SK-N-SH treated with all-trans-retinoic acid at 6 μM for 48 hours (cell line): ENCODE data around the gene SAP30L.

Experiments used
- ATAC-seq: fragments of 200-7000 bp; cut with Tn5 transposase; 3 replicates; pipeline ENCODE4 v1.9.1; 2020; ENCODE audit warnings: mild to moderate bottlenecking, moderate library complexity
- ARNTL ChIP-seq: fragments of 450-650 bp; formaldehyde crosslinking; IDR thresholded peaks from 2 replicates; pipeline ENCODE4 v1.5.0; 2020; ENCODE audit warnings: low read depth, mild to moderate bottlenecking, moderate library complexity, borderline replicate concordance
- BACH2 ChIP-seq: fragments of 250-450 bp; sonication (Bioruptor Pico); IDR thresholded peaks from 2 replicates; pipeline ENCODE4 v1.9.0; 2021; ENCODE audit warnings: mild to moderate bottlenecking, borderline replicate concordance
- CREB5 ChIP-seq: fragments of 250-450 bp; sonication (Bioruptor Pico); IDR thresholded peaks from 2 replicates; pipeline ENCODE4 v1.5.1; 2020; ENCODE audit warnings: low read depth, mild to moderate bottlenecking, moderate library complexity
- CSDC2 ChIP-seq: fragments of 250-450 bp; sonication (Bioruptor Pico); IDR thresholded peaks from 2 replicates; pipeline ENCODE4 v1.5.0; 2020; ENCODE audit warnings: mild to moderate bottlenecking, moderate library complexity
- CSRNP3 ChIP-seq: fragments of 250-450 bp; sonication (Bioruptor Pico); IDR thresholded peaks from 2 replicates; pipeline ENCODE4 v1.5.1; 2021; ENCODE audit warnings: mild to moderate bottlenecking, moderate library complexity
- ESRRG ChIP-seq: fragments of 250-450 bp; sonication (Bioruptor Pico); IDR thresholded peaks from 2 replicates; pipeline ENCODE4 v1.6.1; 2021; ENCODE audit warnings: mild to moderate bottlenecking
- GLIS3 ChIP-seq: fragments of 250-450 bp; sonication (Bioruptor Pico); IDR thresholded peaks from 2 replicates; pipeline ENCODE4 v1.5.0; 2020; ENCODE audit warnings: mild to moderate bottlenecking, moderate library complexity
- ISL1 ChIP-seq: fragments of 250-450 bp; sonication (Bioruptor Pico); IDR thresholded peaks from 2 replicates; pipeline ENCODE4 v2.1.2; 2022; ENCODE audit warnings: mild to moderate bottlenecking, moderate library complexity
- PATZ1 ChIP-seq: fragments of 250-450 bp; sonication (Bioruptor Pico); IDR thresholded peaks from 2 replicates; pipeline ENCODE4 v1.8.0; 2020; ENCODE audit warnings: mild to moderate bottlenecking, moderate library complexity, borderline replicate concordance
- POU6F1 ChIP-seq: fragments of 250-450 bp; sonication (Bioruptor Pico); IDR thresholded peaks from 2 replicates; pipeline ENCODE4 v1.8.0; 2021; ENCODE audit warnings: low read depth, mild to moderate bottlenecking, moderate library complexity, borderline replicate concordance
- PPARA ChIP-seq: fragments of 250-450 bp; sonication (Bioruptor Pico); IDR thresholded peaks from 2 replicates; pipeline ENCODE4 v1.5.0; 2020; ENCODE audit warnings: mild to moderate bottlenecking, borderline replicate concordance
- RARB ChIP-seq: fragments of 250-450 bp; sonication (Bioruptor Pico); IDR thresholded peaks from 2 replicates; pipeline ENCODE4 v1.8.0; 2021; ENCODE audit warnings: mild to moderate bottlenecking, moderate library complexity
- SNAI2 ChIP-seq: fragments of 250-450 bp; sonication (Bioruptor Pico); IDR thresholded peaks from 2 replicates; pipeline ENCODE4 v1.5.0; 2020; ENCODE audit warnings: mild to moderate bottlenecking, moderate library complexity
- TCF4 ChIP-seq: fragments of 250-450 bp; sonication (Bioruptor Pico); IDR thresholded peaks from 2 replicates; pipeline ENCODE4 v1.8.0; 2021; ENCODE audit warnings: mild to moderate bottlenecking, moderate library complexity, borderline replicate concordance
- TOX ChIP-seq: fragments of 250-450 bp; sonication (Bioruptor Pico); IDR thresholded peaks from 2 replicates; pipeline ENCODE4 v1.8.0; 2021; ENCODE audit warnings: mild to moderate bottlenecking, moderate library complexity, borderline replicate concordance
- TSHZ2 ChIP-seq: fragments of 250-450 bp; sonication (Bioruptor Pico); IDR thresholded peaks from 2 replicates; pipeline ENCODE4 v1.5.0; 2020; ENCODE audit warnings: mild to moderate bottlenecking, moderate library complexity
- ZC3H10 ChIP-seq: fragments of 250-450 bp; sonication (Bioruptor Pico); IDR thresholded peaks from 2 replicates; pipeline ENCODE4 v1.5.1; 2021; ENCODE audit warnings: mild to moderate bottlenecking, moderate library complexity
- ZFP3 ChIP-seq: fragments of 250-450 bp; sonication (Bioruptor Pico); IDR thresholded peaks from 2 replicates; pipeline ENCODE4 v1.5.0; 2020; ENCODE audit warnings: mild to moderate bottlenecking, moderate library complexity
- ZFP30 ChIP-seq: fragments of 450-650 bp; formaldehyde crosslinking; IDR thresholded peaks from 2 replicates; pipeline ENCODE4 v1.5.0; 2022; ENCODE audit warnings: mild to moderate bottlenecking, moderate library complexity
- ZNF565 ChIP-seq: fragments of 450-650 bp; formaldehyde crosslinking; conservative IDR thresholded peaks from 2 replicates; pipeline ENCODE4 v1.5.0; 2020; ENCODE audit warnings: low read depth, mild to moderate bottlenecking, moderate library complexity
- ZNF70 ChIP-seq: fragments of 450-650 bp; formaldehyde crosslinking; IDR thresholded peaks from 2 replicates; pipeline ENCODE4 v1.5.0; 2020; ENCODE audit warnings: mild to moderate bottlenecking, moderate library complexity
- ZNF8 ChIP-seq: fragments of 450-650 bp; formaldehyde crosslinking; IDR thresholded peaks from 2 replicates; pipeline ENCODE4 v1.5.0; 2020; ENCODE audit warnings: mild to moderate bottlenecking, moderate library complexity

Gene SAP30L

GRCh38 chr5:154403234-154403633, 42.6 kb upstream of the SAP30L start:
- TF ChIP-seq CSDC2 (CRISPR knock-in tag) (no peak), ESRRG (CRISPR knock-in tag) (no peak), ZNF70 (no peak), ZNF565 (CRISPR knock-in tag) (no peak), TOX (CRISPR knock-in tag) (no peak), ARNTL (no peak), TSHZ2 (no peak)
- TF ChIP-seq, all 23 proteins: peak for 0
- no peak for ATAC-seq

GRCh38 chr5:154403776-154404387, 41.9 kb upstream of the SAP30L start:
- no peak for ATAC-seq
- no peak for TF ChIP-seq CSDC2 (CRISPR knock-in tag)
- TF ChIP-seq TCF4 (CRISPR knock-in tag): no peak
- TF ChIP-seq CSRNP3 (CRISPR knock-in tag): no peak
- no peak for TF ChIP-seq POU6F1
- TF ChIP-seq ZNF70: no peak
- no peak for TF ChIP-seq BACH2 (CRISPR knock-in tag)
- no peak for TF ChIP-seq SNAI2
- TF ChIP-seq ZNF8 (CRISPR knock-in tag): no peak
- TF ChIP-seq ZFP30 (CRISPR knock-in tag): no peak
- TF ChIP-seq ISL1 (CRISPR knock-in tag): no peak
- TF ChIP-seq ZC3H10 (CRISPR knock-in tag): no peak
- TF ChIP-seq TOX (CRISPR knock-in tag): no peak
- no peak for TF ChIP-seq GLIS3
- TF ChIP-seq ZFP3: no peak
- no peak for TF ChIP-seq CREB5 (CRISPR knock-in tag)
- TF ChIP-seq TSHZ2: no peak
- no peak for TF ChIP-seq ZNF565 (CRISPR knock-in tag)
- TF ChIP-seq ESRRG (CRISPR knock-in tag): no peak
- TF ChIP-seq PPARA: no peak
- TF ChIP-seq, all 23 proteins: peak for 0

GRCh38 chr5:154405078-154405792, 40.6 kb upstream of the SAP30L start:
- ATAC-seq: peak; percentile 95
- TF ChIP-seq ISL1 (CRISPR knock-in tag) (no peak), RARB (no peak), CREB5 (CRISPR knock-in tag) (no peak), POU6F1 (no peak), ZNF8 (CRISPR knock-in tag) (no peak), ESRRG (CRISPR knock-in tag) (no peak), PATZ1 (CRISPR knock-in tag) (no peak), GLIS3 (no peak)
